Measurements from ENCODE around the gene GLCE. TPM values are rescaled to one million over a fixed set of nuclear protein-coding genes. Genes with fewer than 3 reads are reported as not detected.
"Not testable (repeated sequence)": the region's sequence is repeated elsewhere in the genome, so short reads cannot be mapped to it uniquely, and the experiment has no call there.

The GLCE gene
- total RNA-seq, 3 donors from 2014 or later (not counting 1 experiment from before 2014, with no cell fraction given) = 2.0 to 4.5 (median 3.4) TPM

- Histone ChIP-seq H3K27me3 (ENCODE audit: control insufficient read depth, insufficient read depth, low read length) (no peaks in the 10 kb centered on the region), H3K4me1 (ENCODE audit: control insufficient read depth, insufficient read depth, low read length) (no peaks in the 10 kb centered on the region), H3K9me3 (ENCODE audit: control insufficient read depth, insufficient read depth, low read length) (no peaks in the 10 kb centered on the region), H3K4me3 (ENCODE audit: low read length) (no peak overlapping the region), H3K36me3 (ENCODE audit: control insufficient read depth, insufficient read depth, low read length) (no peaks in the 10 kb centered on the region), H3K27ac (ENCODE audit: low read length) (no peak overlapping the region)
- 86% methylated on average over 11 of the region's 11 CpGs for WGBS (ENCODE audit: insufficient coverage)
- Mint-ChIP-seq H3K27me3 (ENCODE audit: low read depth in 2 of 2) (peaks cover 0 to 3% of the 10 kb centered on the region in 2 donors), H3K27ac (no peak overlapping the region), H3K4me1 (no peaks in the 10 kb centered on the region), H3K9me3 (no peaks in the 10 kb centered on the region), H3K4me3 (no peak overlapping the region), H3K36me3 (no peaks in the 10 kb centered on the region)
- DNase-seq = no peak
- ATAC-seq = no peak
- intact Hi-C loops (cut with micrococcal nuclease) = no loop called here
- TF ChIP-seq CTCF (IDR thresholded peaks at IDR 0.05) = no peak
These were observed 128.3 kb downstream of the GLCE start for GRCh38 chr15:69288531-69289341.

DNA sequence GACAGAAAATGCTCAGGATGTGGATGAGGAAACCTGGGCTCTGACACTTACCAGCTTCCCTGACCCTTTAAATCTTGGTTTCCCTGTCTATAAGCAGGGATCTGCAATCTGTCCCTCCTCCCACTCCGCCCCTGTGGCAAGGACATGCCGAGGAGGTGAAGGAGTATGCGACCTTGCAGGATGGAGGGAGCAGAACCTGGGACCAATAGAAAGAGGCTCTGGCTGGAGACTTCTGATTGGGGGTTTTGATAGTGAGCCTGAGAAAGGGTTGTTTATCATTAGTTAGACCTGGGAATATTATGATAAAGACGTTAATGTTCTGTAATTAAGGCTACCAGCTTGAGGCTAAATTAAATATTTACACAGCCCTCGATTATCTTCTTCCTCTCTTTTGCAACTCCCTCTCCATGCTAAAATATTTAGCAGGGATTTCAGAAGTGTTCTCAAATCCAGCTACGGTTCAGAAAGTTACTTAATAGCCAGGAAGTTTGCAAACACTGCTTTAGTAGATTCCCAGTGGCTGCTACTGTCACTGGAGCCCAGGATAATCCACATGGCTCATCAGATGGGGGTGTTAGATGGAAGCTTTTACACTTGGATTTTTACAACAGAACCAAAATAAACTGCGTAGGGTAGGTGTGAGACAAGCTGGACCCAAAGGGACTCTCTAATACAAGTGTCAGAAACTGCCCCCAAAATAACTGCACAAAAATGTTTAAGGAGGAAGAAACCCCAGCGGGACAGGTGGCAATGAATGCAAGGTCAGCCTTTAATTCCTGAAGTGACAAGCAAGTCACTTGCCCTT is 129.1 kb downstream of the GLCE start:
- intact Hi-C loops (cut with micrococcal nuclease) = no loop called here
- Mint-ChIP-seq H3K4me3 (no peak overlapping the region), H3K27me3 (ENCODE audit: low read depth in 2 of 2) (no peaks in the 10 kb centered on the region), H3K9me3 (no peaks in the 10 kb centered on the region), H3K4me1 (no peaks in the 10 kb centered on the region), H3K36me3 (no peaks in the 10 kb centered on the region), H3K27ac (no peak overlapping the region)
- DNase-seq (no peak), ATAC-seq (no peak)
- Histone ChIP-seq H3K36me3 (ENCODE audit: control insufficient read depth, insufficient read depth, low read length) (no peaks in the 10 kb centered on the region), H3K27ac (ENCODE audit: low read length) (no peak overlapping the region), H3K9me3 (ENCODE audit: control insufficient read depth, insufficient read depth, low read length) (no peaks in the 10 kb centered on the region), H3K4me1 (ENCODE audit: control insufficient read depth, insufficient read depth, low read length) (no peaks in the 10 kb centered on the region), H3K27me3 (ENCODE audit: control insufficient read depth, insufficient read depth, low read length) (no peaks in the 10 kb centered on the region), H3K4me3 (ENCODE audit: low read length) (no peak overlapping the region)
- WGBS (ENCODE audit: insufficient coverage) = 75% methylated on average over 7 of the region's 8 CpGs
- no peak for TF ChIP-seq CTCF (IDR thresholded peaks at IDR 0.05)

DNA sequence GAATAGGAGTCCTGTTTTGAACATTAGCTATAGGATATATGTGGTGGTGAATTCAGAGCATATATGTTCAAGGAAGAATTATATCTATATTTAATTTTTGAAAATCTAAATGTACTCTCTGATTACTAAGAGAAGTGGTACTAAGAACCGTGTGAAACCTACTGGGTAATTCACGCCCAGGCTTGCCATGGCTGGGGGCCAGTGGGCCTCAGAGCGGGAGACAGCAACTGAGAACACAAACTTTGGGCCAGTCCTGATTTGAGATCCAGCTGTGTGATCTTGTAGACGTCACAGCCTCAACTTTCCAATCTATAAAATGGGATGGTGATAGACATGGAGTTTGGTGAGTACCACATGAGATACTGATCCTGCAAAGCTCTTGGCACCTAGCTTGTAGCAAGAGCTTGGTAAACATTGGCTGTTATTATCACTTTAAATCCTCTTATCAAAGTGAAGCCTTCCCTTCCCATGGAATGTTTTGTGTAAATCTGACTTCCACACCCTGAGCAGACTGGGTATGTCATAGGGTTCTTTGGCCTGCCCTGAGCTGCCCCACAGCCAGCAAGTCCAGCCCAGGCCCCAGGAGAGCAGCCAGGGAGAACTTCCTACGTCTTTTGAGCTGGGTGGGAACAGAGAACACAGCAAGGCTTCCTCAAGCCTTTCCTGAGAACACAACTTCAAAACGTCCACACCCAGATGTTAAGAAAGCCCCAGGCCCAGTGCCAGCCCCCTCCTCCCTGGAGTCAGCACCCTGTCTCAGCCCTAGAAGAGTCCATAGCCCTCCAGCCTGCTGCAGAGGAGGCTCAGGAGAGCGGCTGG is 130.1 kb downstream of the GLCE start:
- H3K27ac Mint-ChIP-seq = no peak overlapping the region
- Histone ChIP-seq H3K4me3 (ENCODE audit: low read length) (no peak overlapping the region), H3K27ac (ENCODE audit: low read length) (no peak overlapping the region), H3K4me1 (ENCODE audit: control insufficient read depth, insufficient read depth, low read length) (no peaks in the 10 kb centered on the region), H3K9me3 (ENCODE audit: control insufficient read depth, insufficient read depth, low read length) (no peaks in the 10 kb centered on the region), H3K36me3 (ENCODE audit: control insufficient read depth, insufficient read depth, low read length) (no peaks in the 10 kb centered on the region), H3K27me3 (ENCODE audit: control insufficient read depth, insufficient read depth, low read length) (no peaks in the 10 kb centered on the region)
- DNase-seq (no peak), ATAC-seq (no peak)
- no peaks in the 10 kb centered on the region for H3K27me3 Mint-ChIP-seq (ENCODE audit: low read depth in 2 of 2)
- WGBS (ENCODE audit: insufficient coverage) = 76% methylated on average over 6 of the region's 7 CpGs
- H3K36me3 Mint-ChIP-seq = no peaks in the 10 kb centered on the region
- no peak for TF ChIP-seq CTCF (IDR thresholded peaks at IDR 0.05)
- intact Hi-C loops (cut with micrococcal nuclease) = no loop called here
- no peaks in the 10 kb centered on the region for H3K9me3 Mint-ChIP-seq
- no peaks in the 10 kb centered on the region for H3K4me1 Mint-ChIP-seq
- H3K4me3 Mint-ChIP-seq = no peak overlapping the region

DNA sequence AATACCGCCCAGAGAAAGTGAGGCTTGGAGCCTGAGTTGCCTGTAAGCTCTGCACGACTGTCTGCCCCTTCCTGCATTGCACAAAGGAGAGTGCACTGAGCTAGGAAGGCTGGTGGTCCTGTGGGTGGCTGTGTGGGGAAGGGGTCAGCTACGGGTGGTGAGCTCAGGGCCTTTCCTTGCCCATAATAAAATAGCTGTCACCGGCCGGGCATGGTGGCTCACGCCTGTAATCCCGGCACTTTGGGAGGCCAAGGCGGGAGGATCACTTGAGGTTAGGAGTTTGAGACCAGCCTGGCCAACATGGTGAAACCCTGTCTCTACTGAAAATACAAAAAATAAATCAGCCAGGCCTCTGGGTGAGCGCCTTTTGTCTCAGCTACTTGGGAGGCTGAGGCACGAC is 131.2 kb downstream of the GLCE start:
- H3K36me3 ChIP-seq (ENCODE audit: control insufficient read depth, insufficient read depth, low read length); H3K27me3 ChIP-seq (ENCODE audit: control insufficient read depth, insufficient read depth, low read length); H3K36me3 Mint-ChIP-seq; H3K27ac Mint-ChIP-seq; ATAC-seq; H3K27ac ChIP-seq (ENCODE audit: low read length); H3K4me3 Mint-ChIP-seq; H3K4me1 Mint-ChIP-seq; DNase-seq; H3K9me3 Mint-ChIP-seq; H3K27me3 Mint-ChIP-seq (ENCODE audit: low read depth in 2 of 2); intact Hi-C loops (cut with micrococcal nuclease); H3K4me3 ChIP-seq (ENCODE audit: low read length); H3K9me3 ChIP-seq (ENCODE audit: control insufficient read depth, insufficient read depth, low read length); H3K4me1 ChIP-seq (ENCODE audit: control insufficient read depth, insufficient read depth, low read length): not testable (repeated sequence)
- WGBS (ENCODE audit: insufficient coverage) = 86% methylated on average over 10 of the region's 10 CpGs

All from natural killer cell (primary cell).